HG03139 (cell line): Measurements from ENCODE around the gene IKBKE.

ENCODE experiments used
- ATAC-seq: cut with Tn5 transposase; IDR thresholded peaks from one replicate; pipeline ENCODE4 v1.9.1; 2021; ENCODE audit not compliant: unreplicated experiment

IKBKE gene

DNA sequence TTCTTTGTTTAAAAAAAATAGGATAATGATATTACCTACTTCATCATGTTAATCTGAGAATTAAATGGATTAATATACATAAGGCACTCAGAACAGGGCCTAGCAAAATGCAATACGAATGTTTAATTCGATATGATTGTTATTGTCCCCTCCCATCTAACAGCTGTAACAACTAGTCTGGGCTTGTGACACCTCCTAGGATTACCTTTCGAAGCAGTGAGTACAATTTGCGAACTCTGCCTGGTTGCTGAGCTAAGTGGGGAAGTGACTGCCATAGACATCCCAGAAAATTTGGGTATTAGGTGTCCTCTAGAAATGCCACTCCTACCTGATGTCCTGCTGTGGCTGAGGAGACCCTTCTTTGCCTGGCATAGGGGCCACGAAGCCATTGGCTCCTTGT is 40.1 kb downstream of the IKBKE start:
- ATAC-seq: no peak

DNA sequence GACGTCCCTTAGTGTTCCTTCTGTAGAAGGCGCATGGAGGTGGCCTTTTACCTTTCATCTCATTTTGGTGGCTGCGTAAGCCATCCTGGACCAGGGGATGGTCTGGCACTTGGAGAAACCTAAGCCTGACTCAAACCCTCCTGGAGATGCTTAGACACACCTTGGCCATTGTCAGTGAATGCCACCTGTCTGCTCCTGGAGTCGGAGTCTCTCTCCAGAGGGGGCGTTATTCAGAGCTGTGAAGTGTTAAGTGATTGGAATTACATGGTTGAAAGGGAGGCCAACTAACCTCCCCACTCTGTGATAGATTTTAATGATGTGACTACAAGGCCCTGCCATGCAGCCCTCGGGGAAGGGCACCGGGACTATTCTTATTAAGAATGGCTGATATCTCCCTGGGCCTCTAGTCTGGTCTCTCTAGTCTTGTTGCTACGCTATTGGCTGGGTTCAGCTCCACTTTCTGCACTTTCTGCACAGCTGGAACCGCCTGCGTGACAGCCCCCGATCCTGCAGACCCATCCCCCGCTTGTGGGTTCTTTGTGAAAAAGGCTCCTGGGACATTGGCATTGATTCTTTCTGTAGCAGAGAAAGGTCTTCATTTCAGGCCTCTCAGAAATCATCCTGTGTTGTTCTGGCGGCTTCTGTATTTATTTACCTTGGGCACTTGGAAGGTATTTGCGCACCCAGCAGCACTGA is 41.2 kb downstream of the IKBKE start:
- ATAC-seq: no peak

DNA sequence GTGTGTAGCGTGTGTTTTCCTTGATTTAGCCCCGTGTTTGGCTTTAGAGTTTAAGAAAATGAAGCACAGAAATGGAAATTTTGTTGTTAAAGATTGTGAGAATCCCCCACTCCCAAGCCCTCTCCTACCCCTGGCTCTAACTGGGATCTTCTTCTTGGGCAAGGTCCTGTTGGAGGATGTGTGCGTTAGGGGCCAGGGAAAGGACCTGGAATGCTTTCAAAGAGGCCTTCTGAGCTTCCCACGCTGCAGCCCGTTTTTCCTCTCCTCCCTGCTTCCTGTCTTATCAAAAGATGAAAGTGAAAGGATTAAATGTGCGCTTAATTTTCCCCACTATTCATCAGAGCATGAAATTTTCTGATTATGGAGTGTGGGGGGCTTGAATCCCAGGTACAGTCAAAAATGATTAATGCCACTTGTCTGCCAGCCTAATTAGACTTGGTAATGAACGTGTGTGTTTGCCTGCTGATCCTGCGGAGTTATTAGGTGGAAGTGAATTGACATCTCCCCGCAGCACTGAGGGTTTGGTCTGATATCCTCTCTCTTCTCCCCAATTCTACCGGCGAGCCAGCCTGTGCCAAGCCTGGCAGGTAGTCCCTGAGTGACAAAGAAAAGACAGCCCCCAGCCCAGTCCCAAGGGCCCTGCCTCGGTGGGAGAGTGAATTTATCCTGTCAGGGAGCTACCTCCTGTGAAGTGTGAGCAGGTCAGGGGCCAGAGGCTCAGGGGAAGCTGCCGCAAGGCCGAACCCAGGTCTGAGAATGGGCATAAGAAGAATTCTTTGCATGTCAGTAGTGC is 42.0 kb downstream of the IKBKE start:
- ATAC-seq: no peak

DNA sequence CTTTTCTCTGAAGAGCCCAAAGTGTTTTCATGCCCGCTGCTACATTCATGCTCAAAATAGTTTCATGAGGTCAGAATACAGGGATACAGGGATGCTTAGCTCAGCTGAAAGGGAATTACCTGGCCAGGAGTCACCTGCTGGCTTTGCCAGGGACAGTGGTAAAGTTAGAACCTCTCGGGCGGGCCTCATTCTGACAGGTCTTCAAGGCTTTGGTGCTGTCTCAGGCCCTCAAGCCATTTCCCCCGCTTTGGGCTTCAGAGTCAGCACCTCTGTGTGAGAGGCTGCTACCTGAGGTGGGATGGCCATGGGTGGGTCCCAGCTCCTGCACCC is 42.5 kb downstream of the IKBKE start:
- no peak for ATAC-seq

DNA sequence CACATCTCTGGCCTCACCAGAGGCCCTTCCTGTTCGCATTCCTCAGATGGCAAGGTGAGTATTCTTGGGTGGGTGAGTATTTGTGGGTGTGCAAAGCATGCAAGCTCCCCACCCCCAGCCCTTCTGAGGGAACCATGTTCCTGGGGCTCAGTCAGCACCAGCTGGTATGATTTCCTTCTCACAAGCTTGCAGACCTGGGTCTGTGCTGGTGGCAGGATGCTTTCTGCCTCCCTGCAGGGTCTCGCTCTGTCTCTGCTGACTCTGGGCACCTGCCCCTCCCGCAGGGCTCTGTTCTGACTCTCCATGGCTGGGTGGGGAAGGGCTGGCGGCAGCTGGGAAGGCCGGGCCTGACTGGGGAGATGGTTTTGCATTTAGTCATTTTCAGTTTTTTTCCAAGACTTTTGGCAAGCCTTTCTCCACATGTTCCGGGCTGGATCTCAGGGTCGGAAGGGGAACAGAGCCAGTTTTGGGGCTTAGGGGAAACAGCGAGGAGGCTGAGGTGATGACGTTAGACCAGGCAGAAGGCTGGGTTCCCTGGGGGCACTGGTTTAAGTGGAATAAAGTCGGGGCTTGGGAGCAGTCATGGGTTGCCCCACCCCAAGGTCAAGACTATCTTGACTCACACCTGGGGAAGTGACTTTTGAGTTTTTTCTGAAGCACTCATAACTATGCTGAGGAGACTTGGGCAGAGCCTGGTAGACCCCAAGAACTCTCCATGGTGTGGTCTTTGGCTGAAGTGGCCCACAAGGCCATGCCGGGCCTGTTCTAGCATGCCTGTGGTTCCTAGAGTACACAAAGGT is 43.2 kb downstream of the IKBKE start:
- no peak for ATAC-seq

DNA sequence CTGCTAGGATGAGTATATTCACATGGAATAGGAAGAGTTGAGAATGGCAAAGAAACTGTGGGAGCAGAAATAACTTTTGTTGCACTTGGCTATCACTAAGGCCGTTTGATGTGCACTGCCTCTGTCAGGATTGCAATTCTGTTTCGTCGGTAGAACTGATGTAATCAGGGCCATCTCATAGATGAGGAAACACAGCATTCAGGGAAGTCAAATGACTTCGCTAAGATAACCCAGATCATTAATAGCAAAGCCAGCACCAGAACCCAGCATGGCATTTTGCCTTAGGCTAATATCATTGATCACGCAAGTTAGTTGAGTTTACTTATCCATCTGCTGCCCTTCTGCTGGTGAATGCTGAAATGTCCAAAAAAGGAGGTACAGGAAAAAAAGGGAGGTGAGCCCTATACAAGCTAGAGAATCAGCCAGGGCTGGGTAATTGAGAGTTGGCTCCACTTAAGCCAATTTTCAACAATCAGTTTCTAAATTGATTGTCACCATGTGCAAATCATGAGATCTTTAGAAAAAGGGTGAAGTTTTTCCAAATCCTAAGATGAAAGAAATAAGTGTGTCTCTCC is 44.6 kb downstream of the IKBKE start:
- no peak for ATAC-seq

DNA sequence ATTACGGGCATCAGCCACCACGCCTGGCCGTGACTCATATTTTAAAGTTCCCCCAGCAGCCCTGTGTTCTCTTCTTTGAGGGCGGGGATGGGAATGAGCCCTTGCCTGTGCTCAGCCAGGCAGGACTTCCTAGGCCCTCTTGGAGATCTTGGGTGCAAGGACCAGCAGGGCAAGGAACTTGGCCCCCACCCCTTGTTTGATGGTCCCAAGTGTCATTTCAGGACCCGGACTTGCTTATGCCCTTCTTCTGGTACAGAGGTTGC is 46.4 kb downstream of the IKBKE start:
- ATAC-seq: no peak

DNA sequence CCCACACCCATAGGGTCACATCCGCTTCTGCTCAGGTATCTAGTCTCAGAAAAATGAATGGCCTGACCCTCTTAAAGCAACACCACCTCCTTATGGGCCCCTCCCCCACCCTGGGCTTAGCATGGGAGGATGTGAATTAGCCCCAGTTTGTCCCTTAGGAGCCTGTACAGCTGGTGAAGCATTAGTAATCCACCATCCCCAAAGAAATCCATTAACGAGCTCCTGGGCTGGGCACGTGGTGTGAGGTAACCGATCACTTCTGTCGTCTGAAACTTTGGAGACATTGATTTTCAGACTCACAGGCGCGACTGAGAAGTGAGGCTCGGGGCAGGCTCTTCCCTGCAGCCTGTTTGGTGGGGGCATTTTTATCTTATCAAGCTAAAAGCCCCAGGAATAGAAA is 47.5 kb downstream of the IKBKE start:
- ATAC-seq: no peak

DNA sequence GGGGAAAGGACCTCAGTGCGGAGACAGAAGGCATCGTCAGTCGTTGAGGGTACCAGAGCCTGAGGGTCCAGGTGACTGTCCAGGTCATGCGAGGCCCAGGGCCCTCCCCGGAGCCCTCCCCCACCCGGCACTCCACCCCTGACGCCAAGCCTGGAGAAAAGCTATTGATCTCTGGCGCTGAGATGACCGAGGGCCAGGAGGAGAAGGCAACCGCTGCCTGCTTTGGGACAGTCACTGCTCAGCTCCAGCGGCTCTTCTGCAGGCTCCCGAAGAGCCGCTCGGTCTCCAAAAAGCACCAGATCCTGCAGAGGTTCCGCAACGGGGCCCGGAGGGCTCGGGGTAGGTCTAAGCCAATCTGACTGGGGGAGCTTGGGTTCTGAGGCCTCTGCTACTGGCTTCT is 47.9 kb downstream of the IKBKE start:
- ATAC-seq: no peak

DNA sequence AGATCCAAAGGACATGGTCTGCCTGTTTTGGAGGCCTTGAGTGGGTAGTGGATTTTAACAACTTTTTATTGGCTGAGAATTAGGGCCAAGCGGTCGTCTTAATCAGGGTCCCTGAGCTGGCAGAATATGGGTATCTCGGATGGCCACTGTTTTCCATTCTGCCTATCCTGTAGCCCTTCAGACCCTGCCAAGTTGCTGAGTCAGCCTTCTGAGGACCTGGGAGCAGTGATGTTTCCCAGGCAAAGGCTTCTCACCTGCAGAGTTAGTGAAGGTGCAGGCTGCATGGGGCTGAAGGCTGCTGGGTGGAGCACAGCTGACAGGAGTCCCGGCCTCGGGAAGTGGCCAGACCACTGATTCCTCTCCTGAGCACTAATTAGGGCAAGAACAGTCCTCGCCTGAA is 48.5 kb downstream of the IKBKE start:
- ATAC-seq: no peak

DNA sequence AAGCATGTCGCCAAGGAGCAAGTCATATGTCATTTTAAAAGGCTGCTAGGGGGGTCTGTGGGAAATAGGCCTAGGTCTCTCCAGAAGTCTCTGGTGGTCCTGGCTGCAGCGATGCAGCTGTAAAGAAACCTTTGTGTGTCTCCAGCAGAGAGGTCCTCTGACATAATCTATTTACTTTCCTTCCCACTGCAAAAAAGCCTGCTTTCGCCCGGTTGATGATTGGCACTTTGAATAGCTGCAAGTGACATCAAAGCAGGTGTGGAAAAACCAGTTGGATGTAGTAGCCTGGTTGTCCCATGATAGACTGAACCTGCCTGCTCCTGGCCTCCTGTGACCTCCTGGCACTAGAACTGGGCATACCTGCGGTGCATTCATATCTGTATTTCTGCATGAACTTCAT is 50.9 kb downstream of the IKBKE start:
- ATAC-seq: no peak

DNA sequence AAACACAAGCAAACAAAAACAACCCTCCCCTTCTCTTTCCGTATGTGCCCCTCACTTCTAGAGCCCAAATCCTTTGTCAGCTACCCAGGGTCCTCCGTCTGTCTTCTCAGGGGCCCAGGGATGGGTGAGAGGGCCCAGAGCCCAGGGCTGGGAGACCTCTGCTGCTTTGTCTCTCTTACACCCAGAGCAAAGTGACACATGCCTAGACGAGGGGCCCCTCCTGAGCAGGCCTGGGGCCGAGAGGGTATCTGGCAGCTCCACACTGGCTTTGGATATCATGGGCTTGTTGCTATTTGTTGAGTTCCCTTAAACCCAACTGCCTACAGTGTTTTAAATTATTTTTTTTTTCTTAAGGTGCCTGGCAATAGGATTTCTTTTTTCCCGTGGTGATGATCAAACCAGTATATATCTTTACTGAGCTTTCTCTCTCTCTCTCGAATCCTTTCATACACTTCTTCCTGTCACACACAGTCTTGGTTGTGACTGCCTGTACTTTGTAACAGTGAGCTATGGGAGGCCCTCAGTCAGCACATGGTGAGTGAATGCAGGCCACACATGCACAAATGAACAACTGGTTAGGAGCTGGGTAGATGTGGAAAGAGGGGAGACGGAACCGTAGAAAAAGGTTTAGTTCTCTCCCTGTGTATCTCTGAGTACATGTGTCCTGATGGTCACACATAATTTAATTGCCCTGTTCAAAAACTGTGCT is 51.6 kb downstream of the IKBKE start:
- ATAC-seq: no peak

DNA sequence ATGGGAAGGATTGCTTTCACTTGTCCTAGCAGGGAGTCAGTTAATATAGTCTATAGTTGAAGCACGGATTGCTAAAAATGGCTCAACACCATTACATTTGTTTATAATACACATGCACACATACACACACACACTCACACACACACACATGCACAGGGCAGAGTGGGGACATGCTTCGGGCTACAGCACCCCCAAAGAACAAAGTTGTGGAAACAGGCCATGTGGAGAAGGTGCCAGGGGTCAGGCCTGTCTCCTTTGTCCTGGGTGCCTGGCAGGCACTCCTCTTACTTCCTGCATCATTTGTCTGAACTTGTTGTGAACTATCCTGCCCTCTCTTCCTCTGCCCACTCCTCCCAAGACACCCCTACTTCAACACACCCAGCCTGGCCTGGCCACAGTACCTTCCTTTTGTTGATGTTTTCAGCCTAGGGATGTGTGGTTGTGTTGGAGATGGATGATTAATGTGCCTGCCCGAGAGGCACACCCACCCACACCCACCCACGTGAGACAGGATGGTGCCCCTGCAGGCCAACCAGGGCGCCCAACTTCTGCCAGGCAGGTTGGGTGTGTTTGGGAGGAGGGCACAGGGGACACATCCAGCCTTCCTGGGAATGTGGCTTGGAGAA is 54.6 kb downstream of the IKBKE start:
- no peak for ATAC-seq

DNA sequence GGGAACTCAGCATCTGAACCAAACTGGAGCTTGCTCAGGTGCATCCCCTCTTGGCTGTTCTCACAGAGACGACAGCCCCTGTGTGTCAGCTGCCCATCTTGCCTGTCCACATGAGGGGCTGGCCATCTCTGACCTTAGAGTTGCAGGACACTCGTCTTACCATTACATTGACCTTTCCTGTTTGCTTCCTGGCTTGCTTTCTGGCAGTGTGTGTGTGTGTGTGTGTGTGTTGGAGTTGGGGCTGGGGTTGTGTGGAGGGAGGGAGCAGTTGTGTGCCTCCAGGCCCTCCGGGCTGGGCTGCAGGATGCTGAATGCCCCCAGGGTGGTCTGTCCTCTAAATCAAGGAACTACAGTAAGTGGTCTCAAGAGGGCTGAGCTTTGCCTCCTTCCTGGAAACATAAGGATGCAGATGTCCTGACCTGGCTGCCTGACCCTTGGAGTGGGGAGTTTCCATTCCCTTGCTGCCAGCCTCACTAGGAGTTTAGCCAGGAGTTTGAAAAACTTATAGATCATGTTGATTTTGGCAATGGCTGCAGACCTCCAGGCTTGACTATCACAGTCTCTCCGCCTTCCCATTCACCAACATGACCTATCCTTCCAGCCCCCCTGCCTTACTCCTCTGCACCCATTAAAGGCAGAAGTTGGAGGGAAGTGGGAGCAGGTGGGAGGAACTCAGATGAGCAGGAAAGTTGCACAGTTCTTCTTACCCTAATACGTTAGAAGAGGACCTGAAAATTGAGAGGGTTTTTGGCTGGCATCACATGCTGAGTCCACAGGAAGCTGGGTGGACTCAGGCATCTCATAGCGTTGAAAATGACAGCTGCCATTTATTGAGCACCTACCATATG is 56.0 kb downstream of the IKBKE start:
- no peak for ATAC-seq

DNA sequence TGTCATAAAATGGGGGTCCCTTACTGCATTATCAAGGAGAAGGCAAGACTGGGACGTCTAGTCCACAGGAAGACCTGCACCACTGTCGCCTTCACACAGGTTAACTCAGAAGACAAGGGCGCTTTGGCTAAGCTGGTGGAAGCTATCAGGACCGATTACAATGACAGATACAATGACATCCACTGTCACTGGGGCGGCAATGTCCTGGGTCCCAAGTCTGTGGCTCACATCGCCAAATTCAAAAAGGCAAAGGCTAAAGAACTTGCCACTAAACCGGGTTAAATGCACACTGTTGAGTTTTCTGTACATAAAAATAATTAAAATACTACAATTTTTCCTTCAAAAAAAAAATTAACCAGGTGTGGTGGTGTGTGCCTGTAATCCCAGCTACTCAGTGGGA is 59.1 kb downstream of the IKBKE start:
- no peak for ATAC-seq

DNA sequence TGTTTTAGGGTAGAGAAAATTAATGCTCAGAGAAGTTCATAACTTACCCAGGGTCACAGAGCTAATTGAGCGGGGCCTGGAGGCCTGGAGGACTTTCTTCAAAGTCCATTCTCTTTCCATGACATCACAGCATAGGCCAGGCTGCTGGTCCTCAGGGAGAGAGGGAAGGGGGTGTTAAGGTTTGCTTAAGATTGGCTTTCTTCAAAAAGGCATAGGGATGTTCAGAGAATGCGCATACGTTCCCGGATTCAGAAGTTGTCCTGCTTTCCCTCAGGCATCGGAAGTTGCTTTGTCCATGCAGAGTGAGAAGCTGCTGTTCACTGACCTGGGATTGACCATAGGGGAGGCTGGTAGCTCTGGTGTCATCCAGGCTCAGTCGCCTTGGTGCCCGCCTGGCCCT is 62.1 kb downstream of the IKBKE start:
- no peak for ATAC-seq

DNA sequence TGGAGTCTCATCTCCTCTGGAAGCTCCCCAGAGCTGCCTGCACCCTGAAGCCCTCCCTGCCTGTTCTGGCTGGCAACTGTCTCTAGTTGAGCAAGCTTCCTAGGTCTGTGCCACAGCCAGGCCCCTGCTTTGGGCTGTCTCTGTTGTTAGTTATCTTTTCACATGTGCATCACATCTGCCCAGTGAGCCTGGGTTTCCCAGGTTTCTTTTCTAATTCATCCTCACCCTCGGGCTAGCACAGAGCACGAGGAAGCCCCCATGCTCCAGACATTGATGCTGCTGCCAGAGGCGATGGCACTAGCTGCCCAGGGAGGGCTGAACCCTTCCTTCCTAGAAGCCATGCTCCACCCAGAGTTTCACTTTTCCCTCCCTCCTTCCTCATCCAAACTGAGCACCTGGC is 64.3 kb downstream of the IKBKE start:
- ATAC-seq: no peak

DNA sequence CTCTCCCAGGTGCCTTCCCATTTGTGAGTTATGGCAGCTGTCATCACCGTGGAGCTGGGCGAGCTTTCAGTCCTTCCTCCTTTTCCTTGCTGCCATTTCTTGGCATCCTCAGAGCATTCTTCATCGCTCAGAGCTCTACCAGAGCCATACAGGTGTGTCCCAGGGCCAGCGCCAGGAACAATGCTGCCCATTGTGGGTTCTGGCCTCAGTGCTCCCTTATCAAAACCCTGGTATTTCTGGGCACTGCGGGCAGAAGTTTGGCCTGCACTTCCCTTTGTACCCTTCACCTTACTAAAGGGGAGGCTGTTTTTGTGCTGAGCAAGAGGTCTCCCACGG is 65.5 kb downstream of the IKBKE start:
- no peak for ATAC-seq

DNA sequence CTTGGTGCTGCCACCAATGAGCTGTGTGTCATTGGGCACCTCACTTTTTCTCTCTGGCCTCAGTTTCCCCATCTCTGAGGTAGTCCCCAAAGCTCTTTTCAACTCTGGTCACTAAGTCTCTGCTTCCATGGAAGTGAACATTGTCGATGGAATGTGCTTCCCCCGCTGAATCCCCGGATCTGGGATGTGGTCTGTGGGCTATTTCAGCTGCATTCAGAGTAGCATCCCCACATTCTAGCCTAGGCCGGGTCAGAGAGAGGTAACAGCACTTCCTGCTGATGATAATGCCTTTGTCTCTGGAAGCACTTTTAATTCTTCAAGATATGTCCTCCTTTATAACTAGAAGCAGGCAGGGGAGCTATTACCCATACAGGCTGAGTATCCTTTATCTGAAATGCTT is 66.9 kb downstream of the IKBKE start:
- ATAC-seq: no peak

DNA sequence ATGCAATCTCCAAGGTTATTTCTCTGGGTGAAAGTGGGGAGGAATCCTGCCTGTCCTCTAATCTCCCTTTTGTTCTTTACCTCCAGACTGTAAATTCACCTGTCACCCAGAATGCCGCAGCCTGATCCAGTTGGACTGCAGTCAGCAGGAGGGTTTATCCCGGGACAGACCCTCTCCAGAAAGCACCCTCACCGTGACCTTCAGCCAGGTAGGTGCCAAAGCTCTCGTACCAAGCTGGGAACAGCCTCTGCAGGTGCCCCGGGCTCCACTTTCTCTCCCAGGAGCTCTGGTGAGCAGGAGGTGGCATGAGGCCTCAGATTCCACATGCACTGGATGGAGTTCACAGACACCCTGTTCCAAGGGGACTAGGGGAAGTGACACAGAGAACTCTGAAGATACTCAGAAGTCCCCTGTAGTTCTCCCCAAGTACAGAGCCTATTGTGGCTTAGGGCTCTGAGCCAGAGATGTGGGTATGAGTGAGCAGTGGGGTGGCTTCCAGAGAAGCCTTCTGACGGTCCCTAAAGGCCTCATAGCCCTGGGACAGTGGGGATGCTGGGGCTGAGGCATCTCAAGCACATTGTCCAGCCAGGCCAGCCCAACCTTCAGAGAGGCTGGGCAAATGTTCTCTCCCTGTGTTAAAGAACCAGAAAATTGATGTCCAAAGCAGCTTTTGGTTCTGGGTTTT is 68.0 kb downstream of the IKBKE start:
- ATAC-seq: no peak
